Measurements from ENCODE around the gene MEGF9.

DNA sequence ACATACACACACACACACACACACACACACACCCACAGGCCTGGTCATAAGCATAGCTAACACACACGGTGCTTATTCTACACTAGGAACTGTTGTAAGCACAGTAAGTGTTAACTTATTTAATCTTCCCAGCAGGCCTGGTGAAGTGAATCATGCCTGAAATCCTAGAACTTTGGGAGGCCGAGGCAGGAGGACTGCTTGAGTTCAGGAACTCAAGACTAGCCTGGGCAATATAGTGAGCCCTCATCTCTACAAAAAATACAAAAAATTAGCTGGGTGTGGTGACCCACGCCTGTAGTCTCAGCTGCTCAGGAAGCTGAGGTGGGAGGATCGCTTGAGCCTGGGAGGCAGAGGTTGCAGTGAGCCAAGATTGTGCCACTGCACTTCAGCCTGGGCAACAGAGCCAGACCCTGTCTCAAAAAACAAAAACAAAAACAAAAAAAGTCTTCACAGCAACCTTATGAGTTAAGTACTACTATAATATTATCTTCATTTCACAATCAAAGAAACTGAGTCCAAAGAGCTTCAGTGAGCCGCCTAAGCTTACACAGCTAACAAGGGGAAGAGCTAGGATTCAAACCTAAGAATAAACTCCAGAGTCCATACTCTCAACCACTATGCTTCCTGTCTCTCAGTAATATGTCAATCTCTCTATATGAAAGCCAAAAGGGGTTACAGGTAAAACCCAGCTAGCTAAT lies 2.3 kb downstream of the MEGF9 start:
- no peak for TF ChIP-seq POLR2A (IDR thresholded peaks at IDR 0.05)
- TF ChIP-seq, protein P1, sequence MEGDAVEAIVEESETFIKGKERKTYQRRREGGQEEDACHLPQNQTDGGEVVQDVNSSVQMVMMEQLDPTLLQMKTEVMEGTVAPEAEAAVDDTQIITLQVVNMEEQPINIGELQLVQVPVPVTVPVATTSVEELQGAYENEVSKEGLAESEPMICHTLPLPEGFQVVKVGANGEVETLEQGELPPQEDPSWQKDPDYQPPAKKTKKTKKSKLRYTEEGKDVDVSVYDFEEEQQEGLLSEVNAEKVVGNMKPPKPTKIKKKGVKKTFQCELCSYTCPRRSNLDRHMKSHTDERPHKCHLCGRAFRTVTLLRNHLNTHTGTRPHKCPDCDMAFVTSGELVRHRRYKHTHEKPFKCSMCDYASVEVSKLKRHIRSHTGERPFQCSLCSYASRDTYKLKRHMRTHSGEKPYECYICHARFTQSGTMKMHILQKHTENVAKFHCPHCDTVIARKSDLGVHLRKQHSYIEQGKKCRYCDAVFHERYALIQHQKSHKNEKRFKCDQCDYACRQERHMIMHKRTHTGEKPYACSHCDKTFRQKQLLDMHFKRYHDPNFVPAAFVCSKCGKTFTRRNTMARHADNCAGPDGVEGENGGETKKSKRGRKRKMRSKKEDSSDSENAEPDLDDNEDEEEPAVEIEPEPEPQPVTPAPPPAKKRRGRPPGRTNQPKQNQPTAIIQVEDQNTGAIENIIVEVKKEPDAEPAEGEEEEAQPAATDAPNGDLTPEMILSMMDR (IDR thresholded peaks at IDR 0.05), result no peak
